IMR-90 (cell line): ENCODE measurements around the gene EPHA6. TPM values are rescaled to one million over a fixed set of nuclear protein-coding genes. Genes with fewer than 3 reads are reported as not detected.

Experiments used
- ATAC-seq: fragments of 200-7000 bp; cut with Tn5 transposase; 2 replicates; pipeline ENCODE4 v1.9.1; 2020; ENCODE audit warnings: low read depth, mild to moderate bottlenecking, moderate library complexity
- BruUV-seq: library from RNA; stranded (reverse); fragments of 400-500 nt; replicated peaks from 2 replicates; lab custom pipeline; 2021; lab: Mats Ljungman, UMichigan
- CTCF ChIA-PET: fragments of 300-600 bp; formaldehyde crosslinking; extraction: SDS; loops from one replicate; lab custom pipeline; 2021; ENCODE audit warnings: antibody characterized with exemption; lab: Yijun Ruan, JAX
- POLR2A ChIA-PET: fragments of 300-600 bp; sonication (Branson Sonifier 250); formaldehyde crosslinking; loops from one replicate; lab custom pipeline; 2022; ENCODE audit warnings: antibody characterized with exemption; ENCODE audit not compliant: unreplicated experiment; lab: Charles Lee
- DNase-seq: peaks from one replicate; pipeline ENCODE4 v3.0.0; 2013
- H2AFZ ChIP-seq: replicated peaks from 2 replicates; pipeline ENCODE3; 2013; ENCODE audit warnings: low read length, mild to moderate bottlenecking; ENCODE audit not compliant: poor library complexity
- H2AK5ac ChIP-seq: 2 replicates; pipeline ENCODE4 v1.6.1; 2013; ENCODE audit warnings: low read depth, low read length, inconsistent platforms
- H2AK9ac ChIP-seq: replicated peaks from 2 replicates; pipeline ENCODE3; 2013; ENCODE audit warnings: mild to moderate bottlenecking, low read depth, low read length, moderate library complexity; ENCODE audit not compliant: poor library complexity
- H2BK120ac ChIP-seq: 2 replicates; pipeline ENCODE4 v1.6.1; 2013; ENCODE audit warnings: low read depth, low read length, inconsistent platforms
- H2BK15ac ChIP-seq: 3 replicates; pipeline ENCODE4 v1.6.1; 2013; ENCODE audit warnings: low read depth, low read length, inconsistent platforms
- H2BK20ac ChIP-seq: 2 replicates; pipeline ENCODE4 v1.6.1; 2013; ENCODE audit warnings: low read depth, mild to moderate bottlenecking, inconsistent platforms, low read length, moderate library complexity
- H2BK5ac ChIP-seq: 2 replicates; pipeline ENCODE4 v1.6.1; 2013; ENCODE audit warnings: mild to moderate bottlenecking, low read depth, low read length, inconsistent platforms; ENCODE audit not compliant: poor library complexity, severe bottlenecking
- H3K14ac ChIP-seq: replicated peaks from 2 replicates; pipeline ENCODE4 v1.6.1; 2013; ENCODE audit warnings: low read depth, low read length, inconsistent platforms
- H3K18ac ChIP-seq: 2 replicates; pipeline ENCODE4 v1.6.1; 2013; ENCODE audit warnings: low read depth, low read length, control low read depth
- H3K23ac ChIP-seq: 2 replicates; pipeline ENCODE4 v1.6.1; 2013; ENCODE audit warnings: low read depth, low read length, inconsistent platforms
- H3K27ac ChIP-seq: 2 replicates; pipeline ENCODE4 v1.5.1; 2013; ENCODE audit warnings: mild to moderate bottlenecking, control low read depth, low read length; ENCODE audit not compliant: insufficient read depth
- H3K27me3 ChIP-seq: 2 replicates; pipeline ENCODE4 v1.6.1; 2013; ENCODE audit warnings: low read length; ENCODE audit not compliant: control insufficient read depth, insufficient read depth
- H3K36me3 ChIP-seq: 2 replicates; pipeline ENCODE4 v1.6.1; 2013; ENCODE audit warnings: low read length, mixed read lengths; ENCODE audit not compliant: control insufficient read depth, insufficient read depth
- H3K4ac ChIP-seq: 2 replicates; pipeline ENCODE4 v1.6.1; 2013; ENCODE audit warnings: low read depth, low read length, inconsistent platforms
- H3K4me1 ChIP-seq: 2 replicates; pipeline ENCODE4 v1.6.1; 2013; ENCODE audit warnings: low read length, mixed read lengths; ENCODE audit not compliant: control insufficient read depth, insufficient read depth
- H3K4me2 ChIP-seq: 2 replicates; pipeline ENCODE4 v1.6.1; 2013; ENCODE audit warnings: low read depth, mild to moderate bottlenecking, control low read depth, low read length, moderate library complexity
- H3K4me3 ChIP-seq: 2 replicates; pipeline ENCODE4 v1.5.1; 2013; ENCODE audit warnings: low read depth, mild to moderate bottlenecking, control low read depth, low read length, moderate library complexity; ENCODE audit not compliant: insufficient read depth
- H3K56ac ChIP-seq: 2 replicates; pipeline ENCODE4 v1.6.1; 2013; ENCODE audit warnings: low read length, inconsistent platforms; ENCODE audit not compliant: insufficient read depth; ENCODE audit errors: extremely low read depth
- H3K79me1 ChIP-seq, 2 experiments: 2 replicates each; pipeline ENCODE4 v1.6.1; 2013; ENCODE audit warnings: low read length in 2 of 2, inconsistent platforms in 1 of 2, low read depth in 1 of 2
- H3K9ac ChIP-seq: 2 replicates; pipeline ENCODE4 v1.6.1; 2013; ENCODE audit warnings: low read depth, low read length, control low read depth
- H3K9me1 ChIP-seq: 2 replicates; pipeline ENCODE4 v1.6.1; 2013; ENCODE audit warnings: low read length, inconsistent platforms; ENCODE audit not compliant: insufficient read depth
- H3K9me3 ChIP-seq: 2 replicates; pipeline ENCODE4 v1.6.1; 2013; ENCODE audit warnings: low read length; ENCODE audit not compliant: control insufficient read depth, insufficient read depth
- H4K20me1 ChIP-seq: 2 replicates; pipeline ENCODE4 v1.6.1; 2013; ENCODE audit warnings: low read length, inconsistent platforms; ENCODE audit not compliant: insufficient read depth
- H4K5ac ChIP-seq: 2 replicates; pipeline ENCODE4 v1.6.1; 2013; ENCODE audit warnings: mild to moderate bottlenecking, low read depth, low read length, control low read depth
- H4K8ac ChIP-seq, 2 experiments: 2 replicates each; pipeline ENCODE4 v1.6.1; 2013; ENCODE audit warnings: low read depth in 2 of 2, low read length in 2 of 2, control low read depth in 1 of 2, inconsistent platforms in 1 of 2
- H4K91ac ChIP-seq: 2 replicates; pipeline ENCODE4 v1.6.1; 2013; ENCODE audit warnings: low read depth, low read length, inconsistent platforms; ENCODE audit not compliant: insufficient read depth
- BHLHE40 ChIP-seq: fragments of 150-350 bp; IDR thresholded peaks from 2 replicates; pipeline ENCODE4 v1.6.1; 2016; ENCODE audit warnings: mild to moderate bottlenecking, low read depth, low read length
- CEBPB ChIP-seq: IDR thresholded peaks from 2 replicates; pipeline ENCODE4 v1.6.1; 2012; ENCODE audit warnings: low read depth, low read length, improper control_type of control experiment
- CHD1 ChIP-seq: IDR thresholded peaks from 2 replicates; pipeline ENCODE4 v1.6.1; 2012; ENCODE audit warnings: low read depth, low read length, improper control_type of control experiment
- CTCF ChIP-seq: conservative IDR thresholded peaks from 2 replicates; pipeline ENCODE4 v1.5.1; 2012; ENCODE audit warnings: mild to moderate bottlenecking, low read depth, low read length, improper control_type of control experiment
- ELK1 ChIP-seq: fragments of 150-350 bp; IDR thresholded peaks from 2 replicates; pipeline ENCODE4 v1.6.1; 2016; ENCODE audit warnings: low read depth, mild to moderate bottlenecking, low read length, moderate library complexity, borderline replicate concordance
- FOS ChIP-seq: fragments of 150-350 bp; IDR thresholded peaks from 2 replicates; pipeline ENCODE4 v1.6.1; 2016; ENCODE audit warnings: low read depth, low read length
- MAFK ChIP-seq: IDR thresholded peaks from 2 replicates; pipeline ENCODE4 v1.6.1; 2012; ENCODE audit warnings: low read depth, low read length, improper control_type of control experiment
- MAZ ChIP-seq: IDR thresholded peaks from 2 replicates; pipeline ENCODE4 v1.6.1; 2012; ENCODE audit warnings: low read depth, mild to moderate bottlenecking, low read length, improper control_type of control experiment, moderate library complexity, borderline replicate concordance
- MXI1 ChIP-seq: IDR thresholded peaks from 2 replicates; pipeline ENCODE4 v1.6.1; 2012; ENCODE audit warnings: low read depth, mild to moderate bottlenecking, low read length, moderate library complexity, borderline replicate concordance
- NFE2L2 ChIP-seq: fragments of 150-350 bp; IDR thresholded peaks from 2 replicates; pipeline ENCODE4 v1.6.1; 2016; ENCODE audit warnings: low read depth, mild to moderate bottlenecking, low read length
- POLR2A ChIP-seq: IDR thresholded peaks from 2 replicates; pipeline ENCODE4 v1.6.1; 2012; ENCODE audit warnings: mild to moderate bottlenecking, low read depth, low read length
- RAD21 ChIP-seq: IDR thresholded peaks from 2 replicates; pipeline ENCODE4 v1.6.1; 2012; ENCODE audit warnings: low read length, improper control_type of control experiment
- RCOR1 ChIP-seq: IDR thresholded peaks from 2 replicates; pipeline ENCODE4 v1.6.1; 2012; ENCODE audit warnings: mild to moderate bottlenecking, low read length, improper control_type of control experiment; ENCODE audit not compliant: insufficient replicate concordance
- RFX5 ChIP-seq: IDR thresholded peaks from 2 replicates; pipeline ENCODE4 v1.8.0; 2012; ENCODE audit warnings: low read depth, mild to moderate bottlenecking, low read length, moderate library complexity
- SMC3 ChIP-seq: fragments of 150-350 bp; IDR thresholded peaks from 2 replicates; pipeline ENCODE4 v1.6.1; 2016; ENCODE audit warnings: low read depth, mild to moderate bottlenecking, antibody characterized with exemption, low read length, moderate library complexity
- USF2 ChIP-seq: fragments of 150-350 bp; IDR thresholded peaks from 2 replicates; pipeline ENCODE4 v1.6.1; 2017; ENCODE audit warnings: mild to moderate bottlenecking, antibody characterized with exemption, low read length, low read depth
- WGBS, 2 experiments: methylation state at CpG; one replicate each; pipeline versions ENCODE4 v1.1.5 to v1.1.7; 2013; ENCODE audit warnings: missing lambda C conversion rate in 2 of 2; ENCODE audit not compliant: insufficient read length in 1 of 2; ENCODE audit errors: extremely low coverage in 2 of 2; 5-methylcytosine and 5-hydroxymethylcytosine counted together
- dilution Hi-C: fragments of 300-500 bp; cut with HindIII; formaldehyde crosslinking; loops from one replicate; pipeline ENCODE4 v1.14.3; 2018; ENCODE audit warnings: low sequenced_read_pairs; ENCODE audit not compliant: unreplicated experiment
- in situ Hi-C: fragments of 300-500 bp; cut with MboI; formaldehyde crosslinking; loops from 3 replicates; pipeline ENCODE4 v1.14.3; 2019; ENCODE audit warnings: low sequenced_read_pairs, inconsistent platforms, mixed read lengths
- intact Hi-C: fragments of 100-400 bp; cut with micrococcal nuclease; formaldehyde crosslinking; loops from 2 replicates; pipeline ENCODE4 v1.10.0; 2022
- polyA plus RNA-seq, 3 experiments: library from polyadenylated mRNA; depleted of rRNA; stranded (reverse); fragments of >200 nt; gene quantifications; 2 replicates each; pipeline ENCODE4 v1.2.3, GENCODE V29; 2012; ENCODE audit warnings: low replicate concordance in 1 of 3
- total RNA-seq: library from RNA; depleted of rRNA; stranded (reverse); fragments of >200 nt; gene quantifications from 2 replicates; pipeline ENCODE4 v1.2.3, GENCODE V29; 2012

The EPHA6 gene
- total and polyA plus RNA-seq, 2 of the 4 experiments (the other 2 are of a cell fraction): not detected

GRCh38 chr3:97425002-97425401 is 610.6 kb downstream of the EPHA6 start:
- no peak overlapping the region for H4K8ac ChIP-seq
- ATAC-seq: no peak
- intact Hi-C loops (loop anchor here (1.0 kb wide), 1 partner anchor 27 kb away; no protein-coding TSS in a partner anchor), dilution Hi-C loops (no loop called here), in situ Hi-C loops (no loop called here)
- H3K4me1 ChIP-seq: no peaks in the 10 kb centered on the region
- ChIA-PET CTCF (no interaction called here), POLR2A (no interaction called here)
- TF ChIP-seq RFX5 (no peak), ELK1 (no peak), RAD21 (no peak), SMC3 (no peak), USF2 (no peak), RCOR1 (no peak), NFE2L2 (no peak), BHLHE40 (no peak), POLR2A (no peak), MXI1 (no peak), FOS (no peak), MAZ (no peak), MAFK (no peak), CEBPB (no peak), CHD1 (no peak), CTCF (no peak)
- no CpG with 5 or more reads among the region's 6 CpGs for WGBS, 2 experiments
- no peak overlapping the region for H3K14ac ChIP-seq
- no peak overlapping the region for H3K4me3 ChIP-seq
- no peak overlapping the region for H3K56ac ChIP-seq
- H3K27ac ChIP-seq: no peak overlapping the region
- DNase-seq: no peak
- H2BK15ac ChIP-seq: no peak overlapping the region
- H2AFZ ChIP-seq: no peak overlapping the region
- no peaks in the 10 kb centered on the region for H3K36me3 ChIP-seq
- peaks cover 3% of the 10 kb centered on the region; the same call in 1 of the 2 replicates for H3K9me3 ChIP-seq
- H2BK5ac ChIP-seq: no peak overlapping the region
- no peak overlapping the region for H2AK5ac ChIP-seq
- H3K79me1 ChIP-seq: no peaks in the 10 kb centered on the region
- H3K4me2 ChIP-seq: no peak overlapping the region
- H2BK20ac ChIP-seq: no peak overlapping the region
- H4K91ac ChIP-seq: no peak overlapping the region
- BruUV-seq: no TSS peak
- no peaks in the 10 kb centered on the region for H3K9me1 ChIP-seq
- H4K20me1 ChIP-seq: no peaks in the 10 kb centered on the region
- no peak overlapping the region for H3K23ac ChIP-seq
- H2AK9ac ChIP-seq: no peak overlapping the region
- H2BK120ac ChIP-seq: no peak overlapping the region
- H3K9ac ChIP-seq: no peak overlapping the region
- H3K27me3 ChIP-seq: no peaks in the 10 kb centered on the region
- no peak overlapping the region for H3K18ac ChIP-seq
- no peak overlapping the region for H4K5ac ChIP-seq
- H3K4ac ChIP-seq: no peak overlapping the region
